WTC11 (cell line): ENCODE results near the gene STRA6. TPM values are rescaled to one million over a fixed set of nuclear protein-coding genes. Genes with fewer than 3 reads are reported as not detected.

Experiments used
- CBFB ChIP-seq: sonication (generic); formaldehyde crosslinking; IDR thresholded peaks from 2 replicates; pipeline ENCODE4 v1.8.1; 2022; ENCODE audit warnings: mild to moderate bottlenecking, low read depth, missing genetic modification reagents
- HMGA2 ChIP-seq: fragments of 250-450 bp; sonication (Bioruptor Pico); IDR thresholded peaks from 2 replicates; pipeline ENCODE4 v1.4.0; 2021; ENCODE audit warnings: mild to moderate bottlenecking, moderate library complexity
- JAZF1 ChIP-seq: fragments of 250-450 bp; sonication (Bioruptor Pico); IDR thresholded peaks from 2 replicates; pipeline ENCODE4 v1.9.0; 2021; ENCODE audit warnings: moderate library complexity, mild to moderate bottlenecking, inconsistent platforms
- MXD4 ChIP-seq: fragments of 250-450 bp; sonication (Bioruptor Pico); IDR thresholded peaks from 2 replicates; pipeline ENCODE4 v1.8.0; 2021; ENCODE audit warnings: mild to moderate bottlenecking, moderate library complexity, borderline replicate concordance
- SMAD4 ChIP-seq: sonication (generic); formaldehyde crosslinking; IDR thresholded peaks from 2 replicates; pipeline ENCODE4 v1.8.0; 2022; ENCODE audit warnings: mild to moderate bottlenecking, missing genetic modification reagents
- ZBTB21 ChIP-seq: sonication (generic); formaldehyde crosslinking; IDR thresholded peaks from 2 replicates; pipeline ENCODE4 v1.8.1; 2023; ENCODE audit warnings: mild to moderate bottlenecking, missing genetic modification reagents, borderline replicate concordance
- ZNF317 ChIP-seq: sonication (generic); formaldehyde crosslinking; IDR thresholded peaks from 2 replicates; pipeline ENCODE4 v1.8.1; 2023; ENCODE audit warnings: low read depth, mild to moderate bottlenecking, moderate library complexity, missing genetic modification reagents, borderline replicate concordance
- ZNF396 ChIP-seq: fragments of 250-450 bp; sonication (Bioruptor Pico); IDR thresholded peaks from 2 replicates; pipeline ENCODE4 v1.8.0; 2021; ENCODE audit warnings: mild to moderate bottlenecking, moderate library complexity, borderline replicate concordance
- ZNF416 ChIP-seq: fragments of 250-450 bp; sonication (Bioruptor Pico); IDR thresholded peaks from 2 replicates; pipeline ENCODE4 v1.9.0; 2021; ENCODE audit warnings: mild to moderate bottlenecking, inconsistent platforms
- total RNA-seq: library from RNA; stranded (reverse); gene quantifications from 3 replicates; pipeline ENCODE4 v1.2.3, GENCODE V29; 2021
- TF ChIP-seq, protein P1 (sequence below): sonication (generic); formaldehyde crosslinking; IDR thresholded peaks from 2 replicates; pipeline ENCODE4 v1.8.1; 2023; ENCODE audit warnings: mild to moderate bottlenecking, missing genetic modification reagents, borderline replicate concordance
- TF ChIP-seq, protein P2 (sequence below): sonication (generic); formaldehyde crosslinking; IDR thresholded peaks from 2 replicates; pipeline ENCODE4 v1.8.1; 2022; ENCODE audit warnings: low read depth, mild to moderate bottlenecking, moderate library complexity, missing genetic modification reagents, borderline replicate concordance
- TF ChIP-seq, protein P3 (sequence below): fragments of 250-450 bp; sonication (Bioruptor Pico); IDR thresholded peaks from 2 replicates; pipeline ENCODE4 v1.8.0; 2021; ENCODE audit warnings: mild to moderate bottlenecking
- TF ChIP-seq, protein P4 (sequence below): sonication (generic); formaldehyde crosslinking; IDR thresholded peaks from 2 replicates; pipeline ENCODE4 v1.8.0; 2022; ENCODE audit warnings: mild to moderate bottlenecking, missing genetic modification reagents
- TF ChIP-seq, protein P5 (sequence below): sonication (generic); formaldehyde crosslinking; IDR thresholded peaks from 2 replicates; pipeline ENCODE4 v1.8.1; 2023; ENCODE audit warnings: mild to moderate bottlenecking, missing genetic modification reagents
- TF ChIP-seq, protein P6 (sequence below): sonication (generic); formaldehyde crosslinking; IDR thresholded peaks from 2 replicates; pipeline ENCODE4 v1.8.0; 2023; ENCODE audit warnings: missing genetic modification reagents, mild to moderate bottlenecking, borderline replicate concordance
- TF ChIP-seq, protein P7 (sequence below): sonication (generic); formaldehyde crosslinking; IDR thresholded peaks from 2 replicates; pipeline ENCODE4 v1.8.0; 2023; ENCODE audit warnings: missing genetic modification reagents
- TF ChIP-seq, protein P8 (sequence below): sonication (generic); formaldehyde crosslinking; IDR thresholded peaks from 2 replicates; pipeline ENCODE4 v1.8.0; 2022; ENCODE audit warnings: mild to moderate bottlenecking, missing genetic modification reagents
- TF ChIP-seq, protein P9 (sequence below): sonication (generic); formaldehyde crosslinking; IDR thresholded peaks from 2 replicates; pipeline ENCODE4 v1.8.0; 2022; ENCODE audit warnings: mild to moderate bottlenecking, missing genetic modification reagents
- TF ChIP-seq, protein P10 (sequence below): sonication (generic); formaldehyde crosslinking; IDR thresholded peaks from 2 replicates; pipeline ENCODE4 v1.8.0; 2023; ENCODE audit warnings: mild to moderate bottlenecking, missing genetic modification reagents

Gene STRA6
- total RNA-seq, 1 experiment from 2014 or later, result 23.2 TPM

DNA sequence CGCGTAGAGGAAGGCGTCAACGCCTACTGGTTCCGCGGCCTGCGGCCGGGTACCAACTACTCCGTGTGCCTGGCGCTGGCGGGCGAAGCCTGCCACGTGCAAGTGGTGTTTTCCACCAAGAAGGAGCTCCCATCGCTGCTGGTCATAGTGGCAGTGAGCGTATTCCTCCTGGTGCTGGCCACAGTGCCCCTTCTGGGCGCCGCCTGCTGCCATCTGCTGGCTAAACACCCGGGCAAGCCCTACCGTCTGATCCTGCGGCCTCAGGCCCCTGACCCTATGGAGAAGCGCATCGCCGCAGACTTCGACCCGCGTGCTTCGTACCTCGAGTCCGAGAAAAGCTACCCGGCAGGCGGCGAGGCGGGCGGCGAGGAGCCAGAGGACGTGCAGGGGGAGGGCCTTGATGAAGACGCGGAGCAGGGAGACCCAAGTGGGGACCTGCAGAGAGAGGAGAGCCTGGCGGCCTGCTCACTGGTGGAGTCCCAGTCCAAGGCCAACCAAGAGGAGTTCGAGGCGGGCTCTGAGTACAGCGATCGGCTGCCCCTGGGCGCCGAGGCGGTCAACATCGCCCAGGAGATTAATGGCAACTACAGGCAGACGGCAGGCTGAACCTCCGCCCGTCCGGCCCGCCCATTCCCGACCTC is 68.1 kb downstream of the STRA6 start (continued):
- TF ChIP-seq, protein P1, sequence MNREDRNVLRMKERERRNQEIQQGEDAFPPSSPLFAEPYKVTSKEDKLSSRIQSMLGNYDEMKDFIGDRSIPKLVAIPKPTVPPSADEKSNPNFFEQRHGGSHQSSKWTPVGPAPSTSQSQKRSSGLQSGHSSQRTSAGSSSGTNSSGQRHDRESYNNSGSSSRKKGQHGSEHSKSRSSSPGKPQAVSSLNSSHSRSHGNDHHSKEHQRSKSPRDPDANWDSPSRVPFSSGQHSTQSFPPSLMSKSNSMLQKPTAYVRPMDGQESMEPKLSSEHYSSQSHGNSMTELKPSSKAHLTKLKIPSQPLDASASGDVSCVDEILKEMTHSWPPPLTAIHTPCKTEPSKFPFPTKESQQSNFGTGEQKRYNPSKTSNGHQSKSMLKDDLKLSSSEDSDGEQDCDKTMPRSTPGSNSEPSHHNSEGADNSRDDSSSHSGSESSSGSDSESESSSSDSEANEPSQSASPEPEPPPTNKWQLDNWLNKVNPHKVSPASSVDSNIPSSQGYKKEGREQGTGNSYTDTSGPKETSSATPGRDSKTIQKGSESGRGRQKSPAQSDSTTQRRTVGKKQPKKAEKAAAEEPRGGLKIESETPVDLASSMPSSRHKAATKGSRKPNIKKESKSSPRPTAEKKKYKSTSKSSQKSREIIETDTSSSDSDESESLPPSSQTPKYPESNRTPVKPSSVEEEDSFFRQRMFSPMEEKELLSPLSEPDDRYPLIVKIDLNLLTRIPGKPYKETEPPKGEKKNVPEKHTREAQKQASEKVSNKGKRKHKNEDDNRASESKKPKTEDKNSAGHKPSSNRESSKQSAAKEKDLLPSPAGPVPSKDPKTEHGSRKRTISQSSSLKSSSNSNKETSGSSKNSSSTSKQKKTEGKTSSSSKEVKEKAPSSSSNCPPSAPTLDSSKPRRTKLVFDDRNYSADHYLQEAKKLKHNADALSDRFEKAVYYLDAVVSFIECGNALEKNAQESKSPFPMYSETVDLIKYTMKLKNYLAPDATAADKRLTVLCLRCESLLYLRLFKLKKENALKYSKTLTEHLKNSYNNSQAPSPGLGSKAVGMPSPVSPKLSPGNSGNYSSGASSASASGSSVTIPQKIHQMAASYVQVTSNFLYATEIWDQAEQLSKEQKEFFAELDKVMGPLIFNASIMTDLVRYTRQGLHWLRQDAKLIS (CRISPR knock-in tag), result peak; percentile 80; the same call in 1 of the 2 replicates
- TF ChIP-seq, protein P2, sequence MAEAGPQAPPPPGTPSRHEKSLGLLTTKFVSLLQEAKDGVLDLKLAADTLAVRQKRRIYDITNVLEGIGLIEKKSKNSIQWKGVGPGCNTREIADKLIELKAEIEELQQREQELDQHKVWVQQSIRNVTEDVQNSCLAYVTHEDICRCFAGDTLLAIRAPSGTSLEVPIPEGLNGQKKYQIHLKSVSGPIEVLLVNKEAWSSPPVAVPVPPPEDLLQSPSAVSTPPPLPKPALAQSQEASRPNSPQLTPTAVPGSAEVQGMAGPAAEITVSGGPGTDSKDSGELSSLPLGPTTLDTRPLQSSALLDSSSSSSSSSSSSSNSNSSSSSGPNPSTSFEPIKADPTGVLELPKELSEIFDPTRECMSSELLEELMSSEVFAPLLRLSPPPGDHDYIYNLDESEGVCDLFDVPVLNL (CRISPR knock-in tag), result no peak
- TF ChIP-seq, protein P3, sequence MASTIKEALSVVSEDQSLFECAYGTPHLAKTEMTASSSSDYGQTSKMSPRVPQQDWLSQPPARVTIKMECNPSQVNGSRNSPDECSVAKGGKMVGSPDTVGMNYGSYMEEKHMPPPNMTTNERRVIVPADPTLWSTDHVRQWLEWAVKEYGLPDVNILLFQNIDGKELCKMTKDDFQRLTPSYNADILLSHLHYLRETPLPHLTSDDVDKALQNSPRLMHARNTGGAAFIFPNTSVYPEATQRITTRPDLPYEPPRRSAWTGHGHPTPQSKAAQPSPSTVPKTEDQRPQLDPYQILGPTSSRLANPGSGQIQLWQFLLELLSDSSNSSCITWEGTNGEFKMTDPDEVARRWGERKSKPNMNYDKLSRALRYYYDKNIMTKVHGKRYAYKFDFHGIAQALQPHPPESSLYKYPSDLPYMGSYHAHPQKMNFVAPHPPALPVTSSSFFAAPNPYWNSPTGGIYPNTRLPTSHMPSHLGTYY (CRISPR knock-in tag), result no peak
- TF ChIP-seq ZNF317 (CRISPR knock-in tag), result peak; percentile 75
- TF ChIP-seq HMGA2, result no peak
- TF ChIP-seq, protein P4, sequence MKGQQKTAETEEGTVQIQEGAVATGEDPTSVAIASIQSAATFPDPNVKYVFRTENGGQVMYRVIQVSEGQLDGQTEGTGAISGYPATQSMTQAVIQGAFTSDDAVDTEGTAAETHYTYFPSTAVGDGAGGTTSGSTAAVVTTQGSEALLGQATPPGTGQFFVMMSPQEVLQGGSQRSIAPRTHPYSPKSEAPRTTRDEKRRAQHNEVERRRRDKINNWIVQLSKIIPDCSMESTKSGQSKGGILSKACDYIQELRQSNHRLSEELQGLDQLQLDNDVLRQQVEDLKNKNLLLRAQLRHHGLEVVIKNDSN (CRISPR knock-in tag), result 0 out of 2 replicates have a peak, but pooled peaks have one; percentile 47
- TF ChIP-seq, protein P5, sequence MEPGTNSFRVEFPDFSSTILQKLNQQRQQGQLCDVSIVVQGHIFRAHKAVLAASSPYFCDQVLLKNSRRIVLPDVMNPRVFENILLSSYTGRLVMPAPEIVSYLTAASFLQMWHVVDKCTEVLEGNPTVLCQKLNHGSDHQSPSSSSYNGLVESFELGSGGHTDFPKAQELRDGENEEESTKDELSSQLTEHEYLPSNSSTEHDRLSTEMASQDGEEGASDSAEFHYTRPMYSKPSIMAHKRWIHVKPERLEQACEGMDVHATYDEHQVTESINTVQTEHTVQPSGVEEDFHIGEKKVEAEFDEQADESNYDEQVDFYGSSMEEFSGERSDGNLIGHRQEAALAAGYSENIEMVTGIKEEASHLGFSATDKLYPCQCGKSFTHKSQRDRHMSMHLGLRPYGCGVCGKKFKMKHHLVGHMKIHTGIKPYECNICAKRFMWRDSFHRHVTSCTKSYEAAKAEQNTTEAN (CRISPR knock-in tag), result peak; percentile 68; the same call in 1 of the 2 replicates
- TF ChIP-seq, protein P6, sequence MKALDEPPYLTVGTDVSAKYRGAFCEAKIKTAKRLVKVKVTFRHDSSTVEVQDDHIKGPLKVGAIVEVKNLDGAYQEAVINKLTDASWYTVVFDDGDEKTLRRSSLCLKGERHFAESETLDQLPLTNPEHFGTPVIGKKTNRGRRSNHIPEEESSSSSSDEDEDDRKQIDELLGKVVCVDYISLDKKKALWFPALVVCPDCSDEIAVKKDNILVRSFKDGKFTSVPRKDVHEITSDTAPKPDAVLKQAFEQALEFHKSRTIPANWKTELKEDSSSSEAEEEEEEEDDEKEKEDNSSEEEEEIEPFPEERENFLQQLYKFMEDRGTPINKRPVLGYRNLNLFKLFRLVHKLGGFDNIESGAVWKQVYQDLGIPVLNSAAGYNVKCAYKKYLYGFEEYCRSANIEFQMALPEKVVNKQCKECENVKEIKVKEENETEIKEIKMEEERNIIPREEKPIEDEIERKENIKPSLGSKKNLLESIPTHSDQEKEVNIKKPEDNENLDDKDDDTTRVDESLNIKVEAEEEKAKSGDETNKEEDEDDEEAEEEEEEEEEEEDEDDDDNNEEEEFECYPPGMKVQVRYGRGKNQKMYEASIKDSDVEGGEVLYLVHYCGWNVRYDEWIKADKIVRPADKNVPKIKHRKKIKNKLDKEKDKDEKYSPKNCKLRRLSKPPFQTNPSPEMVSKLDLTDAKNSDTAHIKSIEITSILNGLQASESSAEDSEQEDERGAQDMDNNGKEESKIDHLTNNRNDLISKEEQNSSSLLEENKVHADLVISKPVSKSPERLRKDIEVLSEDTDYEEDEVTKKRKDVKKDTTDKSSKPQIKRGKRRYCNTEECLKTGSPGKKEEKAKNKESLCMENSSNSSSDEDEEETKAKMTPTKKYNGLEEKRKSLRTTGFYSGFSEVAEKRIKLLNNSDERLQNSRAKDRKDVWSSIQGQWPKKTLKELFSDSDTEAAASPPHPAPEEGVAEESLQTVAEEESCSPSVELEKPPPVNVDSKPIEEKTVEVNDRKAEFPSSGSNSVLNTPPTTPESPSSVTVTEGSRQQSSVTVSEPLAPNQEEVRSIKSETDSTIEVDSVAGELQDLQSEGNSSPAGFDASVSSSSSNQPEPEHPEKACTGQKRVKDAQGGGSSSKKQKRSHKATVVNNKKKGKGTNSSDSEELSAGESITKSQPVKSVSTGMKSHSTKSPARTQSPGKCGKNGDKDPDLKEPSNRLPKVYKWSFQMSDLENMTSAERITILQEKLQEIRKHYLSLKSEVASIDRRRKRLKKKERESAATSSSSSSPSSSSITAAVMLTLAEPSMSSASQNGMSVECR (CRISPR knock-in tag), result no peak; the same call in 1 of the 2 replicates
- TF ChIP-seq ZNF396, result no peak
- TF ChIP-seq, protein P7, sequence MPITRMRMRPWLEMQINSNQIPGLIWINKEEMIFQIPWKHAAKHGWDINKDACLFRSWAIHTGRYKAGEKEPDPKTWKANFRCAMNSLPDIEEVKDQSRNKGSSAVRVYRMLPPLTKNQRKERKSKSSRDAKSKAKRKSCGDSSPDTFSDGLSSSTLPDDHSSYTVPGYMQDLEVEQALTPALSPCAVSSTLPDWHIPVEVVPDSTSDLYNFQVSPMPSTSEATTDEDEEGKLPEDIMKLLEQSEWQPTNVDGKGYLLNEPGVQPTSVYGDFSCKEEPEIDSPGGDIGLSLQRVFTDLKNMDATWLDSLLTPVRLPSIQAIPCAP (CRISPR knock-in tag), result peak; percentile 90; the same call in 1 of the 2 replicates
- TF ChIP-seq, protein P8, sequence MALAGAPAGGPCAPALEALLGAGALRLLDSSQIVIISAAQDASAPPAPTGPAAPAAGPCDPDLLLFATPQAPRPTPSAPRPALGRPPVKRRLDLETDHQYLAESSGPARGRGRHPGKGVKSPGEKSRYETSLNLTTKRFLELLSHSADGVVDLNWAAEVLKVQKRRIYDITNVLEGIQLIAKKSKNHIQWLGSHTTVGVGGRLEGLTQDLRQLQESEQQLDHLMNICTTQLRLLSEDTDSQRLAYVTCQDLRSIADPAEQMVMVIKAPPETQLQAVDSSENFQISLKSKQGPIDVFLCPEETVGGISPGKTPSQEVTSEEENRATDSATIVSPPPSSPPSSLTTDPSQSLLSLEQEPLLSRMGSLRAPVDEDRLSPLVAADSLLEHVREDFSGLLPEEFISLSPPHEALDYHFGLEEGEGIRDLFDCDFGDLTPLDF (CRISPR knock-in tag), result no peak
- TF ChIP-seq, protein P9, sequence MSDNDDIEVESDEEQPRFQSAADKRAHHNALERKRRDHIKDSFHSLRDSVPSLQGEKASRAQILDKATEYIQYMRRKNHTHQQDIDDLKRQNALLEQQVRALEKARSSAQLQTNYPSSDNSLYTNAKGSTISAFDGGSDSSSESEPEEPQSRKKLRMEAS, result peak; percentile 97
- TF ChIP-seq MXD4, result no peak
- TF ChIP-seq, protein P10, sequence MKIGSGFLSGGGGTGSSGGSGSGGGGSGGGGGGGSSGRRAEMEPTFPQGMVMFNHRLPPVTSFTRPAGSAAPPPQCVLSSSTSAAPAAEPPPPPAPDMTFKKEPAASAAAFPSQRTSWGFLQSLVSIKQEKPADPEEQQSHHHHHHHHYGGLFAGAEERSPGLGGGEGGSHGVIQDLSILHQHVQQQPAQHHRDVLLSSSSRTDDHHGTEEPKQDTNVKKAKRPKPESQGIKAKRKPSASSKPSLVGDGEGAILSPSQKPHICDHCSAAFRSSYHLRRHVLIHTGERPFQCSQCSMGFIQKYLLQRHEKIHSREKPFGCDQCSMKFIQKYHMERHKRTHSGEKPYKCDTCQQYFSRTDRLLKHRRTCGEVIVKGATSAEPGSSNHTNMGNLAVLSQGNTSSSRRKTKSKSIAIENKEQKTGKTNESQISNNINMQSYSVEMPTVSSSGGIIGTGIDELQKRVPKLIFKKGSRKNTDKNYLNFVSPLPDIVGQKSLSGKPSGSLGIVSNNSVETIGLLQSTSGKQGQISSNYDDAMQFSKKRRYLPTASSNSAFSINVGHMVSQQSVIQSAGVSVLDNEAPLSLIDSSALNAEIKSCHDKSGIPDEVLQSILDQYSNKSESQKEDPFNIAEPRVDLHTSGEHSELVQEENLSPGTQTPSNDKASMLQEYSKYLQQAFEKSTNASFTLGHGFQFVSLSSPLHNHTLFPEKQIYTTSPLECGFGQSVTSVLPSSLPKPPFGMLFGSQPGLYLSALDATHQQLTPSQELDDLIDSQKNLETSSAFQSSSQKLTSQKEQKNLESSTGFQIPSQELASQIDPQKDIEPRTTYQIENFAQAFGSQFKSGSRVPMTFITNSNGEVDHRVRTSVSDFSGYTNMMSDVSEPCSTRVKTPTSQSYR (CRISPR knock-in tag), result no peak
- no peak for TF ChIP-seq CBFB (CRISPR knock-in tag)
- TF ChIP-seq ZBTB21, result peak; percentile 55; the same call in 1 of the 2 replicates
- TF ChIP-seq ZNF416 (CRISPR knock-in tag), result no peak
- TF ChIP-seq JAZF1 (CRISPR knock-in tag), result no peak
- TF ChIP-seq SMAD4 (CRISPR knock-in tag), result no peak; the same call in 1 of the 2 replicates
